GM19324 (cell line): ENCODE data around the gene ANKS6.
"Not testable (repeated sequence)": the region's sequence is repeated elsewhere in the genome, so short reads cannot be mapped to it uniquely, and the experiment has no call there.

Experiments used
- ATAC-seq: cut with Tn5 transposase; IDR thresholded peaks from one replicate; pipeline ENCODE4 v1.9.1; 2021; ENCODE audit warnings: mild to moderate bottlenecking, moderate library complexity; ENCODE audit not compliant: unreplicated experiment, low FRiP score

Gene ANKS6

GRCh38 chr9:98708103-98708932 is 88.0 kb downstream of the ANKS6 start:
- no peak for ATAC-seq

- ATAC-seq, result no peak
Observed at GRCh38 chr9:98707166-98708102, 88.9 kb downstream of the ANKS6 start.

- no peak for ATAC-seq
Observed at GRCh38 chr9:98706651-98707165, 89.6 kb downstream of the ANKS6 start.

GRCh38 chr9:98702835-98703380 is 93.4 kb downstream of the ANKS6 start:
- no peak for ATAC-seq

- ATAC-seq, result no peak
Observed at GRCh38 chr9:98702340-98702739, 94.0 kb downstream of the ANKS6 start.

GRCh38 chr9:98701576-98701975 is 94.8 kb downstream of the ANKS6 start:
- no peak for ATAC-seq

GRCh38 chr9:98700801-98701200 is 95.6 kb downstream of the ANKS6 start:
- no peak for ATAC-seq

- no peak for ATAC-seq
Observed at GRCh38 chr9:98698856-98699255, 97.5 kb downstream of the ANKS6 start.

GRCh38 chr9:98694943-98695342 is 101.4 kb downstream of the ANKS6 start:
- ATAC-seq, result no peak

GRCh38 chr9:98692392-98692791 is 104.0 kb downstream of the ANKS6 start:
- no peak for ATAC-seq

- ATAC-seq, result no peak
Observed at GRCh38 chr9:98691890-98692289, 104.5 kb downstream of the ANKS6 start.

- no peak for ATAC-seq
Observed at GRCh38 chr9:98690686-98691085, 105.7 kb downstream of the ANKS6 start.

- ATAC-seq, result no peak
Observed at GRCh38 chr9:98688710-98689495, 107.5 kb downstream of the ANKS6 start.

GRCh38 chr9:98687911-98688310 is 108.4 kb downstream of the ANKS6 start:
- ATAC-seq, result no peak

GRCh38 chr9:98686961-98687855 is 109.1 kb downstream of the ANKS6 start:
- no peak for ATAC-seq

GRCh38 chr9:98684816-98685215 is 111.5 kb downstream of the ANKS6 start:
- ATAC-seq, result not testable (repeated sequence)
